GM19023 (cell line): ENCODE data around the gene OR8J1.
"Not testable (repeated sequence)": the region's sequence is repeated elsewhere in the genome, so short reads cannot be mapped to it uniquely, and the experiment has no call there.

Experiments
- ATAC-seq: cut with Tn5 transposase; IDR thresholded peaks from one replicate; pipeline ENCODE4 v1.9.1; 2021; ENCODE audit warnings: mild to moderate bottlenecking, moderate library complexity; ENCODE audit not compliant: unreplicated experiment

Gene OR8J1

GRCh38 chr11:56353991-56354390, at the start of gene OR8J1:
Gene OR8J1, plus strand, starts transcription at chr11:56354291. Its CDS starts 5,956 bp downstream, at chr11:56360247.
- no peak for ATAC-seq

GRCh38 chr11:56307836-56308235, 46.3 kb upstream of the OR8J1 start:
- ATAC-seq: no peak

- ATAC-seq: no peak
Measured at GRCh38 chr11:56314844-56315243, 39.2 kb upstream of the OR8J1 start, which contains the start of gene OR8K3. Gene OR8K3, plus strand, starts transcription at chr11:56315144. Its CDS starts 3,163 bp downstream, at chr11:56318307.

GRCh38 chr11:56331861-56332491, 22.1 kb upstream of the OR8J1 start:
- no peak for ATAC-seq

GRCh38 chr11:56333156-56333555, 20.9 kb upstream of the OR8J1 start:
- ATAC-seq: no peak

- no peak for ATAC-seq
Measured at GRCh38 chr11:56340289-56340688, 13.8 kb upstream of the OR8J1 start.

- no peak for ATAC-seq
Measured at GRCh38 chr11:56345739-56346138, 8.4 kb upstream of the OR8J1 start, which contains the start of gene OR8K1. Gene OR8K1, plus strand, starts transcription at chr11:56346039. Its CDS starts 0 bp downstream, at chr11:56346039.

- no peak for ATAC-seq
Measured at GRCh38 chr11:56375324-56375723, 21.2 kb downstream of the OR8J1 start, which contains the start of gene OR8U1. Gene OR8U1, plus strand, starts transcription at chr11:56375624. Its CDS starts 0 bp downstream, at chr11:56375624.

GRCh38 chr11:56380120-56380519, 26.0 kb downstream of the OR8J1 start:
- no peak for ATAC-seq

- ATAC-seq: no peak
Measured at GRCh38 chr11:56394381-56394780, 40.3 kb downstream of the OR8J1 start.

- no peak for ATAC-seq
Measured at GRCh38 chr11:56396047-56396446, 42.0 kb downstream of the OR8J1 start.

GRCh38 chr11:56401858-56402461, 47.9 kb downstream of the OR8J1 start:
- not testable (repeated sequence) for ATAC-seq

- ATAC-seq: no peak
Measured at GRCh38 chr11:56404393-56404792, 50.3 kb downstream of the OR8J1 start.

- no peak for ATAC-seq
Measured at GRCh38 chr11:56410801-56411200, 56.7 kb downstream of the OR8J1 start.
